Fibroblast of lung (primary cell): Measurements from ENCODE around the gene STK32B. TPM values are rescaled to one million over a fixed set of nuclear protein-coding genes. Genes with fewer than 3 reads are reported as not detected.

Source experiments
- DNase-seq, 2 donors: peaks; one replicate each; pipeline versions ENCODE4 v3.0.0 to v3.0.0-alpha.2; 2010; ENCODE audit warnings: low read depth in 2 of 2
- H2AFZ ChIP-seq: 2 replicates; pipeline ENCODE4 v1.5.1; 2012; ENCODE audit warnings: low read length, control low read depth, inconsistent platforms
- H3K27ac ChIP-seq: 2 replicates; pipeline ENCODE4 v1.5.1; 2011; ENCODE audit warnings: low read length, control low read depth; ENCODE audit not compliant: insufficient read depth
- H3K27me3 ChIP-seq: 2 replicates; pipeline ENCODE4 v1.5.1; 2011; ENCODE audit warnings: mild to moderate bottlenecking, low read length; ENCODE audit not compliant: control insufficient read depth, insufficient read depth
- H3K36me3 ChIP-seq: 2 replicates; pipeline ENCODE4 v1.5.1; 2011; ENCODE audit warnings: low read length; ENCODE audit not compliant: control insufficient read depth, insufficient read depth
- H3K4me1 ChIP-seq: 2 replicates; pipeline ENCODE4 v1.5.1; 2011; ENCODE audit warnings: low read length; ENCODE audit not compliant: control insufficient read depth, insufficient read depth; ENCODE audit errors: extremely low read depth
- H3K4me2 ChIP-seq: 2 replicates; pipeline ENCODE4 v1.5.1; 2011; ENCODE audit warnings: low read length, control low read depth; ENCODE audit not compliant: insufficient read depth; ENCODE audit errors: extremely low read depth
- H3K4me3 ChIP-seq, 4 experiments: fragments of 200-600 bp in 1 of 4; sonication (generic) in 1 of 4; replicated peaks in 1 of 4; 2 replicates each; pipeline ENCODE4 v1.5.1; 2011 to 2016; ENCODE audit warnings: low read length in 4 of 4, low read depth in 3 of 4, mild to moderate bottlenecking in 3 of 4, control low read depth in 2 of 4, inconsistent platforms in 1 of 4, mixed read lengths in 1 of 4; ENCODE audit not compliant: insufficient read depth in 1 of 4; ENCODE audit errors: control extremely low read depth in 1 of 4
- H3K79me2 ChIP-seq: 2 replicates; pipeline ENCODE4 v1.5.1; 2012; ENCODE audit warnings: mild to moderate bottlenecking, low read length, inconsistent platforms; ENCODE audit not compliant: control insufficient read depth, insufficient read depth
- H3K9ac ChIP-seq: 2 replicates; pipeline ENCODE4 v1.5.1; 2011; ENCODE audit warnings: mild to moderate bottlenecking, low read length, control low read depth; ENCODE audit not compliant: insufficient read depth
- H3K9me3 ChIP-seq: 2 replicates; pipeline ENCODE4 v1.5.1; 2012; ENCODE audit warnings: low read depth, low read length; ENCODE audit not compliant: control insufficient read depth, insufficient read depth
- H4K20me1 ChIP-seq: 2 replicates; pipeline ENCODE4 v1.5.1; 2011; ENCODE audit warnings: low read length; ENCODE audit not compliant: control insufficient read depth, insufficient read depth; ENCODE audit errors: extremely low read depth
- EZH2 ChIP-seq: IDR thresholded peaks from 2 replicates; pipeline ENCODE4 v1.5.1; 2012; ENCODE audit warnings: low read length, control low read depth, mild to moderate bottlenecking; ENCODE audit errors: missing control alignments
- polyA plus RNA-seq, 2 donors: library from polyadenylated mRNA; depleted of rRNA in 1 of 2; stranded (reverse) in 1 of 2; unstranded in 1 of 2; fragments of >200 nt; gene quantifications; 2 replicates each; pipeline ENCODE4 v1.2.1, GENCODE V29; 2011 to 2012; ENCODE audit warnings: missing spikeins in 1 of 2
- total RNA-seq: library from RNA; depleted of rRNA; stranded (reverse); fragments of >200 nt; gene quantifications from 2 replicates; pipeline ENCODE4 v1.2.1, GENCODE V29; 2014
- TF ChIP-seq, protein P1 (sequence below), 2 donors: IDR thresholded peaks in 1 of 2; conservative IDR thresholded peaks in 1 of 2; 1 replicate in 1 of 2; 2 replicates in 1 of 2; pipeline ENCODE4 v1.5.1; 2011 to 2012; ENCODE audit warnings: low read length in 2 of 2, control low read depth in 1 of 2, inconsistent platforms in 1 of 2, low read depth in 1 of 2, mild to moderate bottlenecking in 1 of 2

Gene STK32B
- total and polyA plus RNA-seq, 2 donors (not counting 1 experiment from before 2014, with no cell fraction given), result 0.50 to 1.4 TPM

DNA sequence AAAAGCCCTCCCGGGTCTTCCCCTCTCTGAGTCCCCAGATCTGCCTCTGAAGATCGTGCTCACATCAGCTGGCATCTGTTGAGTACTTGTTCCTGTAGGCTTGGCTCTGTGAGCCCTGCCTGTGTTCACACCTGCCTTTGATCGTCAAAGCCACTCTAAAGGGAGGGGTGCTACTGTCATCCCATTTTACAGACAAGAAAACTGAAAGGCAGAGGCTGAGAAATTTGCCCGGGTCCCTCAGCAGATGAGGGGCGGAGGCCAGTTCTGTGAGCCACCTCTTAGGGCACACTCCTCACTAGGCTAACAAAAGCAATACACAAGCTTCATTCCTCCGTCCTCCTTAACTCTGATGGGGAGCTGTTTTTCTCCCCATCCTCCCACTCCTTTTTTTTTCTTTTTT lies 32.7 kb upstream of the STK32B start:
- H3K9ac ChIP-seq, result no peak overlapping the region
- H3K27ac ChIP-seq, result no peak overlapping the region
- no peaks in the 10 kb centered on the region for H3K9me3 ChIP-seq
- no peaks in the 10 kb centered on the region for H3K79me2 ChIP-seq
- no peaks in the 10 kb centered on the region for H3K36me3 ChIP-seq
- no peak overlapping the region for H2AFZ ChIP-seq
- no peak overlapping the region for H3K4me3 ChIP-seq
- DNase-seq, result no peak
- no peak for TF ChIP-seq EZH2
- TF ChIP-seq, protein P1, sequence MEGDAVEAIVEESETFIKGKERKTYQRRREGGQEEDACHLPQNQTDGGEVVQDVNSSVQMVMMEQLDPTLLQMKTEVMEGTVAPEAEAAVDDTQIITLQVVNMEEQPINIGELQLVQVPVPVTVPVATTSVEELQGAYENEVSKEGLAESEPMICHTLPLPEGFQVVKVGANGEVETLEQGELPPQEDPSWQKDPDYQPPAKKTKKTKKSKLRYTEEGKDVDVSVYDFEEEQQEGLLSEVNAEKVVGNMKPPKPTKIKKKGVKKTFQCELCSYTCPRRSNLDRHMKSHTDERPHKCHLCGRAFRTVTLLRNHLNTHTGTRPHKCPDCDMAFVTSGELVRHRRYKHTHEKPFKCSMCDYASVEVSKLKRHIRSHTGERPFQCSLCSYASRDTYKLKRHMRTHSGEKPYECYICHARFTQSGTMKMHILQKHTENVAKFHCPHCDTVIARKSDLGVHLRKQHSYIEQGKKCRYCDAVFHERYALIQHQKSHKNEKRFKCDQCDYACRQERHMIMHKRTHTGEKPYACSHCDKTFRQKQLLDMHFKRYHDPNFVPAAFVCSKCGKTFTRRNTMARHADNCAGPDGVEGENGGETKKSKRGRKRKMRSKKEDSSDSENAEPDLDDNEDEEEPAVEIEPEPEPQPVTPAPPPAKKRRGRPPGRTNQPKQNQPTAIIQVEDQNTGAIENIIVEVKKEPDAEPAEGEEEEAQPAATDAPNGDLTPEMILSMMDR (conservative IDR thresholded peaks at IDR 0.05 in 1 of 2, IDR thresholded peaks at IDR 0.05 in 1 of 2; ENCODE audit: low read depth in 1 of 2, low read length in 2 of 2), result no peak
- H4K20me1 ChIP-seq, result no peaks in the 10 kb centered on the region
- H3K27me3 ChIP-seq, result peaks cover 5% of the 10 kb centered on the region
- no peaks in the 10 kb centered on the region for H3K4me1 ChIP-seq
- no peak overlapping the region for H3K4me2 ChIP-seq

DNA sequence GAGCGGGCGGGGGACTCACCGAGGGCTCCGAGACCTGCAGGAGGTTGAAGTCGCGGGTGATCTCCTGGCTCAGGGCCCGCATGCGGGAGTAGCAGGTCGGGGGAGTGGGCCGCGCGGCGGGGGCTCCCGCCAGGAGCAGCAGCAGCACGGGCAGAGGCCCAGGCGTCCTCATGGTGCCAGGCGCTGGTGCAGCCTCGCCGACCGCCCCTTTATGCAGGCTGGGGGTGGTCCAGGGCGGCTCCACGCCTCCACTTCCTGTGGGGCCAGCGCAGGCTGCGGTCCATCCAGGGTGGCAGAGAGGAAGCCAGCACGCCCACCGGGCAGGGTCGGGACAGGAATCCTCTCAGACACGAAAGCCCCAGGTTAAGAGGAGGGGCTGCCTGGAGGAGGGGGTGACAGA lies 32.0 kb upstream of the STK32B start, which contains the start of gene CYTL1:
Gene CYTL1, minus strand, starts transcription at position 185 of the 400 bp plus-strand sequence. Its CDS starts 13 bp downstream, at position 172.
- no peaks in the 10 kb centered on the region for H3K9me3 ChIP-seq
- H3K79me2 ChIP-seq, result no peaks in the 10 kb centered on the region
- H4K20me1 ChIP-seq, result no peaks in the 10 kb centered on the region
- TF ChIP-seq EZH2, result no peak
- TF ChIP-seq, protein P1 (conservative IDR thresholded peaks at IDR 0.05 in 1 of 2, IDR thresholded peaks at IDR 0.05 in 1 of 2; ENCODE audit: low read depth in 1 of 2, low read length in 2 of 2), result no peak
- no peak within 1 kb of the TSS for H3K9ac ChIP-seq
- peak within 1 kb of the TSS in 2 of 4 experiments; percentile 7 to 16 for H3K4me3 ChIP-seq
- H3K27ac ChIP-seq, result no peak within 1 kb of the TSS
- peak in 1 of 2 donors; percentile 34 for DNase-seq
- peaks cover 5% of the 10 kb centered on the region for H3K27me3 ChIP-seq
- peaks cover 2% of the 10 kb centered on the region for H3K4me1 ChIP-seq
- H3K4me2 ChIP-seq, result no peak within 1 kb of the TSS
- H2AFZ ChIP-seq, result no peak within 1 kb of the TSS
- H3K36me3 ChIP-seq, result no peaks in the 10 kb centered on the region

DNA sequence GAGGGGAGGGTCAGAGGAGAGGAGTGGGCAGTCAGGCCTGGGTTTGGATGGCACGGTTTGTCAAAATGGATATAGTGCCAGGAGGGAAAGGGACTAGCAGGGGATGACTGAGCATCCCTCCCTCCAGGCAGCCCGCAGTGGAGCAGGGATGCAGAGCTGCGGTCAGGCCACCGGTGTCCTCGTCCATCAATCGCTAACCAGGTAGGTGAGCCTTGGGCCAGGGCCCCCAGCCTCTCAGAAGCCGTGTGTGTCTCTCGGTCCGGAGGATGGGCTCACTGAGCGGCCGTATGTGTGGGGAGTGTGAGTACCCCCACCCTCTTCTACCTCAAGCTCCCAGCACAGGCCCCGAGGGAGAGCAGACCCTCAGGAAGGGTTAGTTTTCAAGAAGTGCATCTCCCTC lies 31.5 kb upstream of the STK32B start:
- Histone ChIP-seq H3K4me1 (peaks cover 2% of the 10 kb centered on the region), H3K4me2 (no peak overlapping the region), H3K9me3 (no peaks in the 10 kb centered on the region), H3K36me3 (no peaks in the 10 kb centered on the region), H3K27ac (no peak overlapping the region), H3K27me3 (peaks cover 5% of the 10 kb centered on the region), H4K20me1 (no peaks in the 10 kb centered on the region), H3K79me2 (no peaks in the 10 kb centered on the region), H2AFZ (no peak overlapping the region), H3K9ac (no peak overlapping the region), H3K4me3 (no peak overlapping the region)
- DNase-seq, result no peak
- no peak for TF ChIP-seq EZH2
- TF ChIP-seq, protein P1 (conservative IDR thresholded peaks at IDR 0.05 in 1 of 2, IDR thresholded peaks at IDR 0.05 in 1 of 2; ENCODE audit: low read depth in 1 of 2, low read length in 2 of 2), result no peak
